ENCODE data around the gene IFI30.

Gene IFI30

DNA sequence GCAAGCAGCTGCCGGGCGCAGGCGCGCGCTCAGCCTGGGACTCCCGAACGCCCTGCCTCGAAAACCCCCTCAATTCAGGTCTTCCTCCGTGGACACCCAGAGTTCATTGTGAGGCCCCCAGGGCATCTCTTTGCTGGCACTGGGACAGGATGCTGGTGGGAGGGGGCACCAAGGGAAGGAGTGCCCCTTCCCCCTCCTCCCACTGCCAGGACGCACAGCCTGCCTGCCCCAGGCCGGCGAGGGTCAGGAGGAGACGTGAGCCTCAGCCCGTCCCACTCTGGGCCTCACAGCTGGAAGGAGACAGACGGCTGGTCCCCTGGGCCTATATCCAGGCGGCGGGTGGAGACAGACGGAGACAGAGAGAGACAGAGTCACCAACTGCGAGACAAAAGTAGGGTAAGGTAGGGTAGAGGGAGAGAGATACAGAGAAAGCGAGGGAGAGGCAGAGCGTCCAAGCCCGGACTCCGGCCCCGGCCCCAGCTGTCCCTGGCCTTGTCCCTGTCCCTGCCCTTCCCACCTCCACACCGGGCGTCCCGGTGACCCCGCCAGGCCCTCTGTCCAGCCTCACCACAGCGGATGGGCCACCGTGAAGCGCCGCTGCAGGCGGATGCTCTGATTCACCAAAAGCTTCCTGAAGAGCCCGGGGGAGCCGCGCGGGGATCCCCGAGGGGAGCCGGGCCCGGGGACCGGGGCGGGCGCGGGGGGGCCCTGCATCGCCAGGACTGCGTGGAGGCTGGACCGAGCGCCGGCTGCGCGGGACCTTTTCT lies 52.3 kb downstream of the IFI30 start, which contains the start of gene PDE4C:
TSS of gene PDE4C (minus strand) at position 737 of the 767 bp plus-strand sequence. CDS start at position 714, 23 bp downstream.
- DNase-seq (ENCODE audit: low spot score) = no peak

DNA sequence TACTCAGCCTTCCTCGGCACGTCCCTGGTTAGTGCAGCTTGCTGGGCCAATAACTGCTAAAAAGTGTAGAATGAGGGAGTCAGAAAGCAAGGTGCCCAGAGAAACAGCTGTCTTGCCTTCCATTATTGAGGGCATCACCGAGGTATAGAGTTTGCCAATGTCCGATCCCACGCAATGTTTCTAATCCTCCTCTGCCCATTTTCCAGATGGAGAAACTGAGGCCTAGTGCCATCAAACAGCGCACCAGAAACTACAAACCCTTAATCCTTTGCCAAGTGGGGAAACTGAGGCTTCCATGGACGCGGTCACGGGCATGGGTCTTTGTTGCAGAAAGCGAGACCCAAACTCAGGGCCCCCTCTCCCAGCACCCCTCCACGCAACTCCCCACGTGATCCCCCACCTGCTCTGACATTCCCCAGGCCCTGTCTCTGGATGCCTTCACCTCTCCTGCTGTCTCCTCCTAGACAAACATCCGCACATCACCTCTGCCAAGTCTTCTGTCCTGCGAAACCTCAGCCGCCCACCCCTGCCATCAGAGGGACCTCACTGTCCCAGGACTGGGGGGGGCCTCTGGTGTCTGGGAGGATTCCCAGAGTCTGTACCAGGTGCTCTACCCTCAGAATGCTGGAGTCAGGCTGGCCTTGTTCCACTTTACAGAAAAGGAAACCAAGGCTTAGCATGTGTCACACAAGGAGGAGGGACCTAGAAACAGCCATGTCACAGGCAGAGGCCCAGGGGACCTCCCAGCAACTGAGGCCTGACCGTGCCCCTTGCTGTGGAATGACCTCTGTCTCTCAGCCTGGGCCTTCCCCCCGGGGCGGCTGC lies 53.6 kb downstream of the IFI30 start:
- no peak for DNase-seq (ENCODE audit: low spot score)

All from AG08396 (cell line).